Jurkat, Clone E6-1 (cell line): Measurements from ENCODE around the gene FSCN2.
"Not testable (repeated sequence)": the region's sequence is repeated elsewhere in the genome, so short reads cannot be mapped to it uniquely, and the experiment has no call there.

Source experiments
- DNase-seq: peaks from one replicate; pipeline ENCODE4 v3.0.0-alpha.2; 2011; ENCODE audit warnings: low read depth, low spot score
- H3K4me3 ChIP-seq: 2 replicates; pipeline ENCODE4 v1.5.1; 2011; ENCODE audit warnings: mild to moderate bottlenecking, low read length, control low read depth, moderate library complexity

The FSCN2 gene

GRCh38 chr17:81522491-81523401 lies 5.4 kb upstream of the FSCN2 start:
- no peak for DNase-seq
- H3K4me3 ChIP-seq, result no peak overlapping the region

GRCh38 chr17:81523402-81524038 lies 4.7 kb upstream of the FSCN2 start:
- H3K4me3 ChIP-seq, result no peak overlapping the region
- DNase-seq, result no peak

GRCh38 chr17:81524039-81524864 lies 3.9 kb upstream of the FSCN2 start:
- H3K4me3 ChIP-seq, result no peak overlapping the region
- DNase-seq, result no peak

- DNase-seq, result no peak
- H3K4me3 ChIP-seq, result no peak overlapping the region
These were observed 3.4 kb upstream of the FSCN2 start for GRCh38 chr17:81524865-81525159.

- DNase-seq, result no peak
- no peak overlapping the region for H3K4me3 ChIP-seq
These were observed 1.3 kb upstream of the FSCN2 start for GRCh38 chr17:81526662-81527571.

GRCh38 chr17:81528384-81528650 lies 140 bp downstream of the FSCN2 start:
- H3K4me3 ChIP-seq, result no peak overlapping the region
- DNase-seq, result no peak

- no peak overlapping the region for H3K4me3 ChIP-seq
- DNase-seq, result no peak
These were observed 667 bp downstream of the FSCN2 start for GRCh38 chr17:81528651-81529436.

- no peak overlapping the region for H3K4me3 ChIP-seq
- no peak for DNase-seq
These were observed 1.2 kb downstream of the FSCN2 start for GRCh38 chr17:81529437-81529803.

- DNase-seq, H3K4me3 ChIP-seq: not testable (repeated sequence)
These were observed 2.8 kb downstream of the FSCN2 start for GRCh38 chr17:81531013-81531412.

DNA sequence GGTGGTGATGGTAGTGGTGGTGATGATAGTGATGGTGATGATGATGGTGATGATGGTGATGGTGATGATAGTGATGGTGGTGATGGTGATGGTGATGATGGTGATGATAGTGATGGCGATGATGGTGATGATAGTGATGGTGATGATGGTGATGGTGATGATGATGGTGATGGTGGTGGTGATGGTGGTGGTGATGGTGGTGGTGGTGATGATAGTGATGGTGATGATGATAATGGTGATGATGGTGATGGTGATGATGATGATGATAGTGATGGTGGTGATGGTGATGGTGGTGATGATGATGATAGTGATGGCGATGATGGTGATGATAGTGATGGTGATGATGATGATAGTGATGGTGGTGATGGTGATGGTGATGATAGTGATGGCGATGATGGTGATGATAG lies 3.8 kb downstream of the FSCN2 start:
- not testable (repeated sequence) for DNase-seq, H3K4me3 ChIP-seq

DNA sequence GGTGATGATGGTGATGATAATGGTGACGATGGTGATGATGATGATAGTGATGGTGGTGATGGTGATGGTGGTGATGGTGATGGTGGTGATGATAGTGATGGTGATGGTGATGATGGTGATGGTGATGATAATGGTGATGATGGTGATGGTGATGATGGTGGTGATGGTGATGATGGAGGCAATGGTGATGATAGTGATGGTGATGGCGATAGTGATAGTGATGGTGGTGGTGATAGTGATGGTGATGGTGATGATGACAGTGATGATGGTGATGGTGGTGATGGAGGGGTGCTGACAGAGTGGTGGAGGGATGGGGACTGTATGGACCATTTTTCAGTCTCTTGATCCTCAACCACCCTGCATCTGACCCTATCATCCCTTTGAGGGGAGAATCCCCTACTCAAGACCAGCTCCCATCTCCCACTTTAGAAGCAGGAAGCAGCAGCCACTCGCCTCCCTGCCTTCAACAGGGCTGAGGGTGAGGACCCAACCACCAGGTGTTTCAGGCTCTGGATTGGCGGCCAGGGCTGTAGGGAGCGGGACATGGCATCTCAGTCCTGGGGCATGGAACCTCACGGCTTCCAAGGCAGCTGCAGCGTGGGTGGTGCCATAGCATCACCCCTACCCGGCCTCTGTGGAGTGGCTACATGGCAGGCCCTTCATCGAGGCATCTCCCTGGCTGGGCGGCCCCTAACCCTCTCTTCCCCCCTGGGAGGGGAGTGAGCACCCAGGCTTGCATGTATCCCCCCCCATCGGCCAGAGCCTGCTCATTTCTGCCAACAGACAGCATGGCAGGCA lies 4.5 kb downstream of the FSCN2 start:
- H3K4me3 ChIP-seq, result no peak overlapping the region
- no peak for DNase-seq

- no peak overlapping the region for H3K4me3 ChIP-seq
- no peak for DNase-seq
These were observed 5.4 kb downstream of the FSCN2 start for GRCh38 chr17:81533339-81534141.

GRCh38 chr17:81534157-81535006 lies 6.2 kb downstream of the FSCN2 start:
- H3K4me3 ChIP-seq, result no peak overlapping the region
- DNase-seq, result no peak

DNA sequence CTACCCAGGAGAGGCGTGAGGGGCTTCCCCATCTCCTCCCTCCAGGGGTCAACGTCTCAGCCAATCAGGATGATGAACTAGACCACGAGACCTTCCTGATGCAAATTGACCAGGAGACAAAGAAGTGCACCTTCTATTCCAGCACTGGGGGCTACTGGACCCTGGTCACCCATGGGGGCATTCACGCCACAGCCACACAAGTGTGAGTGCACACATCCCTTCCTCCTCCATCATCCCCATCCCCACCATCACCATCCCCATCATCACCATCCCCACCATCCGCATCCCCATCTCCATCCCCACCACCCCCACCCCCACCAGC lies 6.8 kb downstream of the FSCN2 start:
- no peak overlapping the region for H3K4me3 ChIP-seq
- DNase-seq, result no peak

DNA sequence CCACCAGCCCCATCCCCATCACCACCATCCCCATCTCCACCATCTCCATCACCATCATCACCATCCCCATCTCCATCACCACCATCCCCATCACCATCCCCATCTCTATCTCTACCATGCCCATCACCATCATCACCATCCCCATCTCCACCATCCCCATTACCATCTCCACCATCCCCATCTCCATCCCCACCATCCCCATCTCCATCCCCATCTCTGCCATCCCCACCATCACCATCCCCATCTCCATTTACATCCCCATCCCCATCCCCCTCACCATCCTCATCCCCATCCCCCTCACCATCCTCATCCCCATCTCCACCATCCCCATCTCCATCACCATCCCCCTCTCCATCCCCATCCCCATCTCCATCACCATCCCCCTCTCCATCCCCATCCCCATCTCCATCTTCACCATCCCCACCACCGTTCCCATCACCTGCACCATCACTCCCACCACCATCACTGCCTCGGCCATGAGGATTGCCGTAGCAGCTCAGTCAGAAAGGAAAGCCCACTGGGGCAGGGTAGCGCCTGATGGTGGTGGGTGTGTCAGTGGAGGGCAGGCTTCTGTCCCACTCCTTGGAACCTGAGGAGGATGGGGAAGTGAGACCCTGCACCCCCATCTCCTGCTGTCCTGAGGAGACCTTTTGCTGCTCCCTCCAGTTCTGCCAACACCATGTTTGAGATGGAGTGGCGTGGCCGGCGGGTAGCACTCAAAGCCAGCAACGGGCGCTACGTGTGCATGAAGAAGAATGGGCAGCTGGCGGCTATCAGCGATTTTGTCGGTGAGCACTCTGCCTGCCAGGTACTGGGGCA lies 7.5 kb downstream of the FSCN2 start:
- no peak overlapping the region for H3K4me3 ChIP-seq
- DNase-seq, result no peak
